Skeletal muscle cell (primary cell): ENCODE data around the gene TEX30.

Experiments
- DNase-seq: peaks from one replicate; pipeline ENCODE4 v3.0.0-alpha.2; 2010; ENCODE audit warnings: low read depth
- H3K4me3 ChIP-seq: 2 replicates; pipeline ENCODE4 v1.5.1; 2011; ENCODE audit warnings: low read depth, mild to moderate bottlenecking, control low read depth, low read length, moderate library complexity

The TEX30 gene

GRCh38 chr13:102726430-102726829 is 47.2 kb downstream of the TEX30 start:
- DNase-seq: no peak
- H3K4me3 ChIP-seq: no peak overlapping the region

GRCh38 chr13:102724923-102725322 is 48.7 kb downstream of the TEX30 start:
- no peak for DNase-seq
- H3K4me3 ChIP-seq: no peak overlapping the region

- DNase-seq: peak; percentile 65
- no peak overlapping the region for H3K4me3 ChIP-seq
These were observed 51.8 kb downstream of the TEX30 start for GRCh38 chr13:102721800-102722231.

DNA sequence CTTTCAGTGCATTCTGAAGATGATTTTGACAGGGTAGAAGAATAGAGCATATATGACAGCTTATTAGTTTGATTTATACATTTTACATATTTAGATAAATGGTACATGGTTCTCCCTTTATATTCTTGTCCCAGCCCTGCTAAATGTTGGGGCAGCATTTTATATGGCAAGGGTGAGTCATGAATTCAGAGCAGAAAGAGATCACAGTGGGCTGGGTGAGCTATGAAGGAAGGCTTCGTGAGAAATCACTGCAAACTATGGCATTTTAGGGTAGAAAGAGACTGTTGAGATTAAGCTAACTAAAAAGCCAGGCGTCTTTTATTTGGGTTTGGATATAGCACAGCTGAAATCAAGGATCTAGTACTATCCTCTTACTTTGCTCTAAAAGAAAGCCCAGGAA is 54.8 kb downstream of the TEX30 start:
- no peak for DNase-seq

More for the DNA sequence above, 54.8 kb downstream of the TEX30 start:
- no peak overlapping the region for H3K4me3 ChIP-seq
